ENCODE data around the gene CHRM5. TPM values are rescaled to one million over a fixed set of nuclear protein-coding genes. Genes with fewer than 3 reads are reported as not detected.

CHRM5 gene
- total and polyA plus RNA-seq, 2 of the 8 experiments (the other 6 are each of a cell fraction or from before 2014, with no cell fraction given), result not detected

- H2BK120ac ChIP-seq (replicated peaks; ENCODE audit: low read depth, low read length), result no peak overlapping the region
- H4K91ac ChIP-seq (replicated peaks; ENCODE audit: insufficient read length, low read length), result no peak overlapping the region
- H2BK12ac ChIP-seq (ENCODE audit: low read depth, low read length), result no peak overlapping the region
- no peak overlapping the region for H2AK5ac ChIP-seq (ENCODE audit: low read depth, low read length)
- no peak overlapping the region for H3K27ac ChIP-seq (ENCODE audit: low read depth, low read length)
- H3K9me3 ChIP-seq (ENCODE audit: insufficient read depth in 2 of 2, low read depth in 1 of 2, low read length in 1 of 2), result no peaks in the 10 kb centered on the region
- ChIA-PET CTCF (ENCODE audit: partially characterized antibody) (interaction anchor here (0.6 to 1.0 kb wide), 2 partner anchors 111 to 234 kb away, joined by 3 read pairs; no protein-coding TSS in a partner anchor), POLR2A (ENCODE audit: partially characterized antibody) (no interaction called here)
- DNase-seq (ENCODE audit: low read depth in 1 of 2, low spot score in 2 of 2) (no peak), FAIRE-seq (no peak)
- H3K18ac ChIP-seq (ENCODE audit: extremely low read depth, low read length), result no peak overlapping the region
- H3K14ac ChIP-seq (ENCODE audit: insufficient read length), result no peak overlapping the region
- H2BK15ac ChIP-seq (ENCODE audit: low read length), result no peak overlapping the region
- H3K4me3 ChIP-seq (ENCODE audit: extremely low read depth in 1 of 4, insufficient read depth in 2 of 4, low read depth in 3 of 4, low read length in 4 of 4), result no peak overlapping the region
- H4K8ac ChIP-seq (ENCODE audit: extremely low read depth, insufficient read depth, low read length), result no peak overlapping the region
- no peaks in the 10 kb centered on the region for H3K23me2 ChIP-seq (ENCODE audit: low read depth, low read length)
- WGBS, 2 experiments (ENCODE audit: extremely low coverage in 1 of 2, insufficient coverage in 1 of 2, insufficient read length in 1 of 2, insufficient replicate concordance in 2 of 2, low coverage in 1 of 2, low lambda C conversion rate in 2 of 2, missing lambda C conversion rate in 1 of 2), result 100% methylated on average over 2 of the region's 2 CpGs; no CpG with 5 or more reads in 1 of the 2 experiments
- no peak overlapping the region for H3K4me2 ChIP-seq (ENCODE audit: insufficient read depth in 1 of 2, low read depth in 2 of 2, low read length in 2 of 2)
- H4K20me1 ChIP-seq (replicated peaks in 1 of 2; ENCODE audit: control insufficient read depth in 1 of 2, insufficient read depth in 2 of 2, low read length in 2 of 2), result no peaks in the 10 kb centered on the region
- no peak overlapping the region for H2AFZ ChIP-seq (ENCODE audit: low read length)
- no peak overlapping the region for H3K9ac ChIP-seq (replicated peaks in 1 of 4; ENCODE audit: extremely low read depth in 1 of 4, low read depth in 3 of 4, low read length in 3 of 4)
- H3K79me1 ChIP-seq (ENCODE audit: low read depth, low read length), result no peaks in the 10 kb centered on the region
- H3K4ac ChIP-seq (replicated peaks; ENCODE audit: insufficient read length, low read depth, low read length), result no peak overlapping the region
- no peaks in the 10 kb centered on the region for H3K4me1 ChIP-seq (replicated peaks in 1 of 4; ENCODE audit: control insufficient read depth in 3 of 4, insufficient read depth in 4 of 4, low read length in 3 of 4)
- no peak overlapping the region for H4K5ac ChIP-seq (ENCODE audit: insufficient read length, low read depth, low read length)
- no peak overlapping the region for H3K56ac ChIP-seq (replicated peaks; ENCODE audit: insufficient read length, low read depth, low read length)
- no peaks in the 10 kb centered on the region for H3K27me3 ChIP-seq (replicated peaks in 1 of 4; ENCODE audit: control insufficient read depth in 3 of 4, extremely low read depth in 1 of 4, insufficient read depth in 3 of 4, low read length in 3 of 4)
- H3K36me3 ChIP-seq (ENCODE audit: control insufficient read depth in 2 of 4, insufficient read depth in 4 of 4, low read length in 3 of 4), result no peaks in the 10 kb centered on the region
- H3K23ac ChIP-seq (ENCODE audit: insufficient read length), result no peak overlapping the region
- H2BK5ac ChIP-seq (ENCODE audit: low read depth, low read length), result no peak overlapping the region
- H2BK20ac ChIP-seq (ENCODE audit: low read length), result no peak overlapping the region
- no peaks in the 10 kb centered on the region for H3K79me2 ChIP-seq (ENCODE audit: control insufficient read depth in 1 of 2, insufficient read depth in 2 of 2, low read length in 2 of 2)
- TF ChIP-seq KDM5A (IDR thresholded peaks at IDR 0.05; ENCODE audit: low read length), result no peak
These were observed 3.5 kb downstream of the CHRM5 start for GRCh38 chr15:33971811-33972210.
